CD4-positive, alpha-beta T cell treated with Interferon gamma for 1 hour (primary cell): ENCODE measurements around the gene FOXD3.
A peak's percentile ranks its signal among the peaks of the same experiment; 100 is the strongest.

Experiments
- DNase-seq: peaks from one replicate; pipeline ENCODE4 v3.0.0-alpha.2; 2020

The FOXD3 gene

DNA sequence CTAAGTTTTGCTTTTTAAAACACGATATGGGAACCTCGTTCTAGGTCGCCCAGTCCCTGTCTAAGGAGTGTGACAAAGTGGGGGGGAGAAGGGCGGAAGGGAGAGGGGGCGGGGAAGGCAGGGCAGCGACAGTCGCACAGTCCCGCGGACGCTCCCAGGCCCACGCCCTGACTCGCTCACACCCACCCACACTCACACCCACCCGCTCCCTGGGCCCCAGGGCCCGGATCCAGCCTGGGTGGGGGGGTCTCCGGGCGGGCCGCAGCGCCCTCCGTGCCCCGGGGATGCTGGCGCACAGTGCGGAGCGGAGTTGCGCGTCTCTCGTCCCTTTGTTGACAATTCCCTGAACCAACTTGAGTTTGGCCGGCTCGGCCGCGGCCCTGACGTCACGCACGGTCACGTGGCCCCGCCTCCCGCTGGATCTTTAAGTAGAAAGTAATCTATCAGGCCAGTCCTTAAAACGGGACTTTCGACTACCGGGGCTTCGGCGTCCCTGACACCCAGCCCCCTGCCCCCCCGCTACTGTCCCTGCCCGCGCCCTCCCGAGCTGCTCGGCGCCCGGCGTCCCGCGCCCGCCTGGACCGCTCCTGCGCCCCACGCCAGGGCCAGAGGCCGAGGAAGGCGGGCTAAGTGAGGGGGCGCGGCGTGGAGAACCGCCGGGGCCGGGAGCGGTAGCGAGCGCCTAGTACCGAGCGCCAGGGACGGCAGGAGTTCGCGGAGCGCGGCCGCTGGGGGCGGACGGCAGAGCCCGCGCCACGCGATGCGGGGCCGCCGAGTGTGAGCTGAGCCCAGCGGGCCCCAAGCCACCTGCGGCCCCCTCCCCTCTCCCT is at the start of gene FOXD3:
Gene FOXD3 (plus strand): TSS at position 454 of the 830 bp plus-strand sequence. CDS start 492 bp downstream, outside the sequence.
- no peak for DNase-seq

DNA sequence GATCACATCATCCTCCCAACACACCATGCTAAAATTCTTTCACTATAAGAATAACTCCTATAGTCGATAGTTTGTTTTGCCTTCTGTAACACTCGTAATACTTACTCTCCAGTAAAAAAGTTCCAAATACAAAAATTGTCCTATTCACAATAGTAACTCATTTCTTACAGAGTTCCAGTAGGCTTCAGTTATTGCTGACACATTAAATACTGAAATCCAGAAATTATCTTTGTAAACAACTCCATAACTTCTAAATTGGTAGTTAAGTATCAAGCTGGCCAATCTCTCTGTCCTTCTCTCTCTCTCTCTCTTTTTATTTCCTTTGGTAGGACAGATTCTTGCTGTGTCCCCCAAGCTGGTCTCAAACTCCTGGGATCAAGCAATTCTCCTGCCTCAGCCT is 49.6 kb upstream of the FOXD3 start:
- no peak for DNase-seq

DNA sequence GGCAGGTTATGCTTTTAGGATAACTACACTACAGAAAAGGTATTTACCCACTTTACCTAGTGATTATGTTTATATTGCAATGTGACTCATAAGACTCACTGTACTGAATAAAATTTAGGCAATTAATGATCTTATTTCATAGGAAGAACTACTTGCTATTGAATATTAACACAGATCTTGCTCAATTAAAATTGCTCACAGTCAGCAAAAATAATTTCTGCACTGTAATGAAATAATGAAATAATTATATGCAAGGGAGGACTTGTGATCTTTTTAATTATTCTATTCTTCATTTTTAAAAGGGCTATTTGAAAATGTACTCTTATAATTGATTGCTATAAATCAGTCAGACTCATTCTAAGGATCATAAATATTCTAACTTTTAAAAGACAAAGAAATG is 48.0 kb upstream of the FOXD3 start:
- no peak for DNase-seq

DNA sequence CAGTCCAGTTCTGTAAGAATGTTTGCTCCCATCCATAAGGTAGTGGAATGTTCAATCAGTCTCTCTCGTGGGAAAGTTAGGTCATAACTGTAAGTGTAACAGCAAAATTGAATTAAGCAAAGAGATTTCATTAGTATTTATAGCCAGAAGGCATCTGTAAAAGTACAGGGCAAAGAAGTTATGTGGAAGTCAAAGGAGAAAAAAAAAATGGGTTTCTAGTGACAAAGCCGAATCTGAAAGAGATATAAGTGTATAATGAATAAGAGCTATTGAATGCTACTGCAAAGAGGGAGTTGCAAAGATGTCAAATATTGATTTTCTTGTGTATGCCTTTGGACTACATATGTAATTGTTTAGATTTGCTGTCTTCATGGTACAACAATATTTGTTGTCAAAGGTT is 47.4 kb upstream of the FOXD3 start:
- no peak for DNase-seq

DNA sequence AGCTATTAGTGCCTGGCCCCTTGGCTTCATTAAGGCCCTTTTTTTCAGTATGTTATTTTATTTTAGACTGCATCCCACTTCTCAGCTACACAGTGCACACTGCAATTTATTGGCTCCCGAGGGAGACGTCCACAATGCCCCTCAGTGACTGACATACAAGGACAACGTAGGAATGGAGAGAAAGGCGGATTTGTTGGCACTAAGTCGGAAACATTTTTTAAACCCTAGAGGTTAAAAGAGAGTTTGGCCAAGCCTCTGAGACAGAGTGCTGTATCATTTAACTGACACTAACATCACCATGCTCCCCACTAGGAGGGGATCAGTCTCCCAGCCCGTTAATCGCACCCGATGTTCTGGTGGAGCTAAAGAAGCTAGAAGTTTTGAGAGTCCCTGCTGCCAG is 45.7 kb upstream of the FOXD3 start:
- DNase-seq = no peak

DNA sequence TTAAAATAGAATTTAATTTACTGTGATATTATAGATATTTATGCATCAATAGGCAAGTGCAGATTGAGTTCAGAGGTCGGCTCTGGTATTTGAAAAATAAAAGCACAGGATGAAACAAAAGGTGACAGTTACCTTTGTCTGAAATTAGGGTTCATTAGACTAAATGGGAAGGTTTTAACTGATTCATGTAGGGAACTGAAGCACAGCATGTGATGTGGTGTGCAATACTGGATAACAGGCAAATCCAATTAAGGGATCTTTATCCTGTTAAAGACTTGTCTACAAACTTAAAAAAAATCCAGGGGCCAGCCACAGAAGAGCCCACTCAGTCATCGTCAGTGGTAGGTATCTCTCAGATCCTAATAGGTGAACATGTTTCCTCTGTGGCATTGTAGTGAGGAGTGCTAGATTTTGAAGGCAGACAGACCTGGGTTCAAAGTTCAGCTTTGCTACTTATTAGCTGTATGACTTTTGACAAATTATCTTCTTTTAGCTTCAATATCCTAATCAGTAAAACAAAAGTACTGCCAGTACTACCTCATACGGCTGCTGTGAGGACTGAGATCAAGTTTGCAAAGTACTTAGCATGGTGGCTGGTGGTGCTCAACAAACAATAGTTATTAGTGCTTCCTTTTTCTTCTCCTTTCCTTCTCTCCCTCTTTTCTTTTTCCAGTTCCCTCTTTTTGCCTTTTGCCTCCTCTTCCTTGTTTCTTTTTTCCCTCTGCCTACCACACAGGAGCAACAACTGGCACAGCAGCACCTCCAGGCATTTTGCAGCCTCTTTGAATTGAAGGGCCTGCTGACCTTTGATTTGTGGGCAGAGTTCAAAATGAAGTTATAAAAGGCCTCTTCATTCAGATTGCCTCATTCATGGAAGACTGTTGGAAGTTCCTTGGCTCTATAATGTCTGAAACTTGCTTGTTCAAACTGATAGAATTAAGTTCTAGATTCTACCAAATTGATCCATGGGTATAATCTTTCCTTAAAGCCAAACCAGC is 44.9 kb upstream of the FOXD3 start:
- DNase-seq = no peak

DNA sequence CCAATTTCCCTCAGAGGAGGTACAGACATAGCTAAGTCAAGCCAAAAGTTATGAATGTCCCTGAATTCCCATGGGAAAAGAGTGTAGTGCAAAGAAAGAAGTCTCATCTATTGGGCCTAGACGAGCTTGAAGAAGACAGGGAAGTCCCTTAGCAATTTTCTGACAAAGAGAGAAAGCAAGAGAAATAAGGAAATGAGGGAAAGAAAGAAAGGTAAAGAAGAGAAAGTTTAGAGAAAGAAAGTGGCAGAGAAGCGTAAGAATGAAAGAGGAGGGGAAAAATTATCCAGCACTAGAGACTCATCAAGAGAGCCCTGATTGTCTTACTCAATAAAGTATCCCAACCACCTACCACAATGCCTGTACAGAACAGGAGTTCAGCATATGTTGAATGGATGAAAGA is 40.6 kb upstream of the FOXD3 start:
- DNase-seq = no peak

DNA sequence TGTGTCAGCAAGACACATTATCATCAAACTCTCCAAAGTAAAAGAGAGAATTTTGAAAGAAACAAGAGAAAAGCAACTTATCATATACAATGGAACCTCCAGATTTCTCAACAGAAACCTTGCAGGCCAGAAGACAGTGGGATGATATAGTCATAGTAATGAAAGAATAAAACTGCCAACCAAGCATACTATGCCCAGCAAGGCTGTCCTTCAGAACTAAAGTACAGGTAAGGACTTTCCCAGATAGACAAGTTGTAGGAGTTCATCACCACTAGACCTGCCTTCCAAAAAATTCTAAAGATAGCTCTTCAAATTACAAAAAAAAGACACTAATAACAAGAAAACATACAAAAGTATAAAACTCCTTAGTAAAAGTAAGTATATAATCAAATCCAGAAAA is 33.2 kb upstream of the FOXD3 start:
- DNase-seq = no peak

DNA sequence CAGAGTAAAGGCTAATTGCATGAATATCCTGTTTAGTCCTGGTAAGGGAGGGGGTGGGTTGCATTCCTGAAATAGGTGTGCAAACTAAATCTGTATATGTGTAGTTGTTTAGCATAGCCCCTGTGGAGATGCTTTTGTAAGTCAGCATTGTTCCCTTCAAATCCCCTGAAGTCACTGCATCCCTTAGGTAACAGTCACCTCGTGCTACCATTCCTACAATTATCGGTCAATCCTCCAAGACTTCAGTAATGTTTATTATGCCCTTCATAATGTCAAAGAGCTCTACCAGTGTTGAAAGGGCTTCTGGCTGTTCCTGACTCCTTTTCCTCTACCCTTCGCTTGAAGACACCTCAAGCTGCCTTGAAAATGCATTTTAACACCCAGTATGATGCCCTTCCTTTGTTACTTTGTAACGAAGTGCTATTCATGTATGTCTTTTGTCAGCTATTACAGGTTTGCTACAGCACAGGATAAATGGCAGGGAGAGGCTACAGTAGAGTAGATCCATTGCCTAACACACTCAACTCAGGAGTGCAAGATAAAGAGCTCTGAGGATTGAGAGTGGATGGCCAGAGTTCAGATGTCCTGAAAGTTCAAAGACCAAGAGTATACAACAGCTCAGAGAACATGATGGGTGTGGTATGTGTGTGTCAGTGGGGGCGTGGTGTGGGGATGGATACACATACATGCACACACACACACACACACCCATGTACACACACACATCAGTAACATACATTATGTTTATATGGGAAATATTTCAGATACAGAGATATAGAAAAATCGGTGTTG is 27.4 kb upstream of the FOXD3 start:
- no peak for DNase-seq

DNA sequence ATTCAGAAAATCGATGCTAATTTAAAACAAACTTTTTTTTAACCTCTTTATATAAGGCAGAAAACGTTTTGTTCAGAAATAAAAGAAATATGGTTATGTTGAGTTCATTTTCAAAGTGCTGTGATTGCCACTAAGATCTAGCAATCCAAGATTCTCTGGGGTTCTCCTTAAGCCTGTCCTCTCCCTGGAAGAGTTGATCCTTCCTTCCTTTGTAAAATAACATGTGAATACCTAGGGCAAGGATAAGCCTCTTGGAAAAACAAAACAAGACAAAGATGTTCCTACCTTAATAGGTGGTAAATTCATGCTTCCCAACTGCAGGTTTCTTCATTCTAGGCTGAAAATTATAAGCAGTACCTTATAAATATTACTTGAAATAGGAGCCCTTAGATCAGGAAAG is 18.0 kb upstream of the FOXD3 start:
- no peak for DNase-seq

DNA sequence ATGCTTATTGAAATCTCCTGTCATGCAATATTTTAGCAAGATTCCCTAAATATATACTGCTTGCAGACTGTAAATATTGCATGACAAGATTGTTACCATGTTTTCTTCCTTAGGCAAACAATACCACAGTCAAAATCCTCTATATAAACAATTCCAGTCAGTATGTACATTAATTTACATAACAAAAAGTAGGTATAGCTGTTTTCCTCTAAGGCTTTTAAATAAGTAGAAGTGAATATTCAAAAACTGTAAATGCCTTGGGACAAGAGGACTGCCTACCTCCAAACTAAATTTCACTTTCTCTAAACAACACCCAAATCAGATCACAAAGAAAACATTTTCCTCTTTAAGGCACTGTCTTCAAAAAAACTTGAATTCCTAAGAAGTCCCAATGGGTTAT is 17.3 kb upstream of the FOXD3 start:
- no peak for DNase-seq

DNA sequence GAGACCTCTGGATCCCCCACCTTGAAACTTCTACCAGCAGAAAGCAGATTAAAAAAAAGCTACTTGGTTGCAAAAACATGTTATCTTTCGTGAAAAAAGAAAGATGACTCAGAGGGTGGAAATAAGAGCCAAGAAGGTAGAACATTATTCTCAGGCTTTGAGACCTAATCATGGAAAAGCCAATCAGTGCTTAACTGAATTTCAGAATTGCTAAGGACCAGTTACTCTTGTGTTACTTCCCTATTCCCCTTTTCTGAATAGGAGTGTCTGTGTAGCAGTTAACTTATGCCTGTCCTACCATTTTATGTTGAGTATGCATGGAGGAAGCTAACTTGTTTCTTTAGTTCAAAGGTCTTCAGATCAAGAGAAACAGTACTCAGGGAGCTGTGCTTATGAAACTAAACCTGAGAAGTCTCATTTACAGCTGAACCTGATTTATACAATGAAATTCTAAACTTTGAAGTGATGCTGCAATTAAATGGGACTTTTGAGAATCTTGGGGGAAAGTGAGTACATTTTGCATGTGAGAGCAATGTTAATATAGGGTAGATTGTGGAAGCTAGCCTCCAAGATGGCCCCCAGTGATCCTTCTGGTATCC is 15.1 kb upstream of the FOXD3 start:
- DNase-seq = no peak

DNA sequence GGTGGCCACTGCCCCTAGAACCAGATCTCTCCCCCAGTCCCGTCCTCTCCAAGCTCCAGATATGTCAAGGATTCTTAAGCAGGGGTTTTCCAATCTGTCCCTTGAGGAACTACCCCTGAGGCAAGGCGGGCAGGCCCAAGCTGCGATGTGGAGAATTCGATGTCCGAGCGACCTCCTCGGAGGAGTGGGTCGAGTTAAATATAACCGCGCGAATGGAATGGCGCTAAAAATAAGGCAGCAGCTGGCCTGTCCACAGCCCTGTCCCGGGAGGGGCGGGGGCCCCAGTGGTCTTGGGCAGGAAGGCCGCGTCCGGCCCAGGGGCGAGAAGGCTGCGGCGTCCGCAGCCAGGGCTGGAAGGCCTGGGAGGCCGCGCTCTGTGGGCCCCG is 5.8 kb upstream of the FOXD3 start:
- DNase-seq = no peak

DNA sequence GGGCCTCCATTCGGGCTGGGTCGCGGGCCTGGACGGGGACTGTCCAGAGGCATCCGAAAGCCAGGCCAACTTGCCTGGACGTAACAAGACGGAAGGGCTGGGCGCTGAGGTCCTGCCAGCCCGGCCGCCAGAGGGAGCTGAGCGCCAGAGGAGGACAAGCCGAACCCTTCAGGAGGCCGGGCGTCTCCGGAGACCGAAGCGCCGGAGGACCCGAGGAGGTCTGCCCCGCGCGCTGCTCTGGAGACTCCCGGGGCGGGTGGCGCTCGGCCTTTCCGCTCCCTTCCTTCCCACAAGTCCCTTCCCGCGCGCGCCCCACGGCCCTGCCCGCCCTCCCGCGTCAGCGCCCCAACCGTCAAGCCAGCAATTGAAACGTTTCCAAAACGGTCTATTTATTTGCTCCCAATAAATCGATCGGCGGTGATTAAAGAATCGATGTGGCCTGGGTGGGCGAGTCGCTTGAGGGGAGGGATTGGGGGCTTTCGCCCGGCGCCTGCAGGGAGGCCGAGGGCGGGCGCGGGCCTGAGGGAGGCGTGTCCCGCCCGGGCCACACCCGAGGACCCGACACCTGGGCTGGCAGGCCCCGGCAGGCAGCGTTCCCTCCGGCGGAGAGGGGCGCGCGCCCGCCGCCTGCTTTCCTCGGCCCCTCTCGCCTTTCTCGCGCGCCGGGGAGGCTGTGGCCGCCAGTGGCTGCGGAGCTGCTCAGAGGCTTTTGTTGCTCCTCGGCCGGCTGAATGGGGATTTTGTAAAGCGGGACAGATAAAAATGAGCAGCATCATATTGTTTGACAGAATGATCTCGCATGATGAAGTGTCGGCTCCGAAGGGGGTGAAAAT is 5.2 kb upstream of the FOXD3 start:
- DNase-seq = peak; percentile 60

DNA sequence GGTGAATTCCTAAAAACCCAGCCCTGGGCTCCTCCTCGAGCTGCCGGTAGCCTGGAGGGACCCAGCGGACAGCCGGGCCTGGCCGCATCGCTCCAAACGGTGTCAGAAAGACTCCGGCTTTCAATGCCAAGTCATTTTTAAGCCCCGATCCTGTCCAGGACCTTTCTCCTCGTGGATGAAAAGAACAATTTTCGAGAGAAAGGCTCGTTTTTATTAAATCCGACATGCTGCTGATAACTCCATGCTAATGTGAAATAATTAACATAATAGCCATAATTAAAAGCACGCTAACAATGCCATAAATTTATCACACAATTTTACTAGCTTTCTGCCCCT is 4.6 kb upstream of the FOXD3 start:
- no peak for DNase-seq

DNA sequence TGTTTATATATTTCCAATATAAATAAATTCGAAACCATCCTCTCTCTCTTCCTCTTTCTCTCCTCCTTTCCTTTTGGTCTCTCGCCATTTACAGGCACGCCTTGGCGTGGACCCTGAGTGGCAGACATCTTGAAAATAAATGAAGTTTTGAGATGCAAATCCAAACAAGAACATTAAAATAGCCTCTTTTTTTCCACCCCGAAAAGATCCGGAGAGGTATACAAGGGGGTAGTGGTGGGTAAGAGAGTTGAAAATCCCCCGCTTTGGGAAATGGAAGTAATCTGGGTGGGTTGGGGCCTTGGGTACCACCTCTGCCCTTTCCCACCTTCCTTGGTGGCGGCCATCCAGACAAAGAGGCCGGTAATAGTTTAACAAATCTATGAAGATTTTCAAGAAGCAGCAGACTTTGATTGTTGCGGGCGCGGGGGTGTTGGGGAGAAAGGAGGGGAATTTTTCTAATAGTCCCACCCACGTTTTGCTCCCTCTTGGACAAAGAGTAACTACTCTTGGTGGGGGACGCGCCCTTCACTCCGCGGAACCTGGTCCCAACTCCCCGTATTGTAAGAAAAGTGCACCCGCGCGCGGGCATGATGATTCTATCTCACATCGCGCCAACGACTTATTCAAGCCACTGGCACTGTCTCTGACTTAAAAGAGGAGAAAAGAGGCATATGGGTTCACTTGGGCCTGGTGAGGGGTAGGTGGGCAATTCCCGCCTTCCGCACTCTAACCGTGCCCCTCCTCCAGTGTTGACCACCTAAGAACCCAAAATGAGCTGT is 4.0 kb upstream of the FOXD3 start:
- no peak for DNase-seq

DNA sequence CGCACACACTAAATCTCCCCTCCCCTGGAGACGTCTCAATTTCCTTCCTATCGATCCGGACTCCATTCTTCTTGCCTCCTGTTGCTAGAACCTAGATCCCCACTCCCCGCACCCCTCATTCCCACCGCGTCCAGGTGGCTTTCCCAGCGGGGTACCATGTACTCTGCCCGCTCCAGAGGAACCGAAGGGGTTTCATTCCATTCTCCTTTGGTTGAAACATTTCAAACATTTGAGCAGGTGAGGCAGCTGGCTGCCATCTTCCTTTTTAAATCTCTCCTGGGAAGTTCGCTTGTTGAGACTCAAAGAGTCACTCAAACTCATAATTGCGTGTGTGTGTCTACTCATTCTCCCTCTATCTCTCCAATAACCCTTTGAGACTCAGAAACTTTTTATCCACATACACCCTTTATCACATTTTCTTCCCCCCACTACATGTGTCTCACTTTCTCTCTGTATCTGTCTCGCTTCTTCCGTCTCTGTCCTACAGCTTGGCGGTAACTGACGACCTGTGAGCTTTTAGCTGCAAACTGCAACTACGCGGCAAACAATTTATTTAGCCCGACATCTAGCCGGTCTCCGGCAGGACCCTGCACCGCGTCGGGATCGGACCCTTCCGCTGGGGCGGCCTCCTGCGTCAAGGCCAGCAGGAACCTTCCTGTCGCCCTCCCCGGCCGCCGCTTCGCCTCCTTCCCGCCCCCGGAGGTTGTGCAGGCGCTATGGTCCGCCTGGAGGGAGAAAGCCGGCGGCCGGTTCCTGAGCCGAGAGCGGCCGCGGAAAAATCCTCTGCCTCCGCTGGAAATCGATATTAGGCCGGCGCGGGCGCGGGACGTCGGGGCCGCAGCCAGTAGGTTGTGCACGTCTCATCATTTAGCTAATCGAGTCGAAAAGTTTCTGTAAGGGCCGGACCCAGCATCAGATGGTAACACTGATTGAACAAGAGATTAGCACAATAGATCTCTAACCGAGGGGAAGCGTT is 3.0 kb upstream of the FOXD3 start:
- no peak for DNase-seq

DNA sequence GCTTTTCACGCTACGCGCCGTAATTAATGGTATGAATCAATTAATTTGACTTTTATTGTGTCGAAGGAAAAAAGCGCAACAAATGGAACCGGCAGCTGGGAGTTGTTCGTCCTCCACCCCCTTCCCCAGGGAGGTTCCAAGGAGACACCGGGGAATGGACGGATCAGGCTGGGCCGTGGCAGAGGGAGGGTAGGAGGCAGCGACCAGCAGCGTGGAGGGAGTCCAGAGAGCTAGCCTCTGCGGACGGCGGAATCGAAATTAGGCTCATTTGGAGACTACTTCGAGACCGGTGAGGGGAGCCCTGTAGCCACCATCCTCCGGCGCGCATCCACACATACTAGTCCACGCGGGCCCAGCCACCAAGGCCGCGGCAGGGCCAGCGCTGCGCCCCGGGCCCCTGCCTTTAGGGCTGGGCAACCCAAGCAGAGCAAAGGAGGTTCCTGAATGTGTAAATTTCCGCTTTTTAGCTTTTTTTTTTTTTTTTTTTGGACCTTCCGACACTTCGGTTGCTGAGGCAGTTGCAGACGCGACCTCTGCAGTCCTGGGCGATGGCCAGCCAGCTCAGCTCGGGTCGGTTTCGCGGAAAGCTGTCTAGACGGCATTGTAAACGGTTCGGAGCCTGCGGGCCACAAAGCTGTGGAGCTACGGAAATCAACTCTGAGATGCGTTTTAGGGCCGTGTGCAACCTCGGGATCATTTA is 2.2 kb upstream of the FOXD3 start:
- no peak for DNase-seq
